HepG2 (cell line): ENCODE measurements around the gene ACACB. TPM values are rescaled to one million over a fixed set of nuclear protein-coding genes. Genes with fewer than 3 reads are reported as not detected.

Experiments used
- FOXA1 ChIP-seq, 2 experiments: fragments of 450-650 bp in 1 of 2; sonication (generic) in 1 of 2; formaldehyde crosslinking in 1 of 2; IDR thresholded peaks; 2 replicates each; pipeline versions ENCODE4 v1.4.0 to v1.6.1; 2016 to 2020; ENCODE audit warnings: missing genetic modification reagents in 1 of 2
- HHEX ChIP-seq: IDR thresholded peaks from 2 replicates; pipeline ENCODE4 v1.6.1; 2016; ENCODE audit warnings: control low read depth
- NFYC ChIP-seq: IDR thresholded peaks from 2 replicates; pipeline ENCODE4 v1.6.1; 2016; ENCODE audit warnings: missing genetic modification reagents, missing compliant biosample characterization
- SOX6 ChIP-seq, 2 experiments: fragments of 450-650 bp in 1 of 2; sonication (generic) in 1 of 2; formaldehyde crosslinking in 1 of 2; IDR thresholded peaks; 2 replicates each; pipeline versions ENCODE4 v1.4.0 to v1.6.1; 2017 to 2020; ENCODE audit warnings: antibody characterized with exemption in 1 of 2, mild to moderate bottlenecking in 1 of 2, missing genetic modification reagents in 1 of 2
- STAT5B ChIP-seq: sonication (generic); formaldehyde crosslinking; IDR thresholded peaks from 2 replicates; pipeline ENCODE4 v1.4.0; 2020; ENCODE audit warnings: missing genetic modification reagents
- TEAD3 ChIP-seq: optimal IDR thresholded peaks from 2 replicates; pipeline ENCODE3; 2016; ENCODE audit warnings: borderline replicate concordance
- TP53 ChIP-seq: sonication (generic); formaldehyde crosslinking; conservative IDR thresholded peaks from 2 replicates; pipeline ENCODE4 v1.4.0; 2020; ENCODE audit warnings: missing genetic modification reagents
- ZFP36L1 ChIP-seq: sonication (generic); formaldehyde crosslinking; IDR thresholded peaks from 2 replicates; pipeline ENCODE4 v1.8.0; 2022; ENCODE audit warnings: mild to moderate bottlenecking, missing genetic modification reagents, moderate library complexity
- ZNF12 ChIP-seq: sonication (generic); formaldehyde crosslinking; IDR thresholded peaks from 2 replicates; pipeline ENCODE4 v1.5.0; 2020; ENCODE audit warnings: missing genetic modification reagents
- ZNF619 ChIP-seq: sonication (generic); formaldehyde crosslinking; IDR thresholded peaks from 2 replicates; pipeline ENCODE4 v1.4.0; 2020; ENCODE audit warnings: mild to moderate bottlenecking, missing genetic modification reagents
- ZNF644 ChIP-seq: IDR thresholded peaks from 2 replicates; pipeline ENCODE4 v1.6.1; 2016; ENCODE audit warnings: low read depth
- ZNF83 ChIP-seq: sonication (generic); formaldehyde crosslinking; IDR thresholded peaks from 2 replicates; pipeline ENCODE4 v1.4.0; 2020; ENCODE audit warnings: missing genetic modification reagents, mild to moderate bottlenecking, borderline replicate concordance
- ZNF839 ChIP-seq: sonication (generic); formaldehyde crosslinking; IDR thresholded peaks from 2 replicates; pipeline ENCODE4 v1.4.0; 2020; ENCODE audit warnings: missing genetic modification reagents, mild to moderate bottlenecking, borderline replicate concordance
- polyA plus RNA-seq, 8 experiments: library from polyadenylated mRNA; depleted of rRNA in 3 of 8; stranded (reverse) in 7 of 8; unstranded in 1 of 8; fragments of >200 nt; fragmentation: Illumina TruSeq in 4 of 8; extraction: Trizol in 4 of 8; gene quantifications; 2 replicates each; pipeline versions ENCODE4 v1.2.1 to v1.2.3, GENCODE V29; 2011 to 2016; ENCODE audit warnings: low read depth in 4 of 8, missing spikeins in 1 of 8, mixed read lengths in 1 of 8; ENCODE audit not compliant: insufficient read depth in 1 of 8
- total RNA-seq, 5 experiments: library from RNA; depleted of rRNA; stranded (reverse); fragments of >200 nt; fragmentation: Illumina TruSeq; extraction: Trizol; gene quantifications; 2 replicates each; pipeline ENCODE4 v1.2.3, GENCODE V29; 2016; ENCODE audit warnings: low read depth in 1 of 5
- TF ChIP-seq, protein P1 (sequence below): sonication (generic); formaldehyde crosslinking; IDR thresholded peaks from 2 replicates; pipeline ENCODE4 v1.8.1; 2023; ENCODE audit warnings: mild to moderate bottlenecking, inconsistent platforms, moderate library complexity, missing genetic modification reagents, borderline replicate concordance
- TF ChIP-seq, protein P2 (sequence below): sonication (generic); formaldehyde crosslinking; IDR thresholded peaks from 2 replicates; pipeline ENCODE4 v1.8.0; 2022; ENCODE audit warnings: mild to moderate bottlenecking, missing genetic modification reagents
- TF ChIP-seq, protein P3 (sequence below): sonication (generic); IDR thresholded peaks from 2 replicates; pipeline ENCODE4 v1.6.1; 2016; ENCODE audit warnings: low read depth, borderline replicate concordance
- TF ChIP-seq, protein P4 (sequence below): sonication (generic); formaldehyde crosslinking; IDR thresholded peaks from 2 replicates; pipeline ENCODE4 v1.4.0; 2020; ENCODE audit warnings: mild to moderate bottlenecking, missing genetic modification reagents
- TF ChIP-seq, protein P5 (sequence below): sonication (generic); formaldehyde crosslinking; IDR thresholded peaks from 2 replicates; pipeline ENCODE4 v1.4.0; 2020; ENCODE audit warnings: missing genetic modification reagents, borderline replicate concordance
- TF ChIP-seq, protein P6 (sequence below): sonication (generic); formaldehyde crosslinking; IDR thresholded peaks from 2 replicates; pipeline ENCODE4 v1.4.0; 2020; ENCODE audit warnings: missing genetic modification reagents

ACACB gene
- total and polyA plus RNA-seq, 2 of the 13 experiments (the other 11 are each of a cell fraction or from before 2014, with no cell fraction given): 6.2 to 8.6 TPM

DNA sequence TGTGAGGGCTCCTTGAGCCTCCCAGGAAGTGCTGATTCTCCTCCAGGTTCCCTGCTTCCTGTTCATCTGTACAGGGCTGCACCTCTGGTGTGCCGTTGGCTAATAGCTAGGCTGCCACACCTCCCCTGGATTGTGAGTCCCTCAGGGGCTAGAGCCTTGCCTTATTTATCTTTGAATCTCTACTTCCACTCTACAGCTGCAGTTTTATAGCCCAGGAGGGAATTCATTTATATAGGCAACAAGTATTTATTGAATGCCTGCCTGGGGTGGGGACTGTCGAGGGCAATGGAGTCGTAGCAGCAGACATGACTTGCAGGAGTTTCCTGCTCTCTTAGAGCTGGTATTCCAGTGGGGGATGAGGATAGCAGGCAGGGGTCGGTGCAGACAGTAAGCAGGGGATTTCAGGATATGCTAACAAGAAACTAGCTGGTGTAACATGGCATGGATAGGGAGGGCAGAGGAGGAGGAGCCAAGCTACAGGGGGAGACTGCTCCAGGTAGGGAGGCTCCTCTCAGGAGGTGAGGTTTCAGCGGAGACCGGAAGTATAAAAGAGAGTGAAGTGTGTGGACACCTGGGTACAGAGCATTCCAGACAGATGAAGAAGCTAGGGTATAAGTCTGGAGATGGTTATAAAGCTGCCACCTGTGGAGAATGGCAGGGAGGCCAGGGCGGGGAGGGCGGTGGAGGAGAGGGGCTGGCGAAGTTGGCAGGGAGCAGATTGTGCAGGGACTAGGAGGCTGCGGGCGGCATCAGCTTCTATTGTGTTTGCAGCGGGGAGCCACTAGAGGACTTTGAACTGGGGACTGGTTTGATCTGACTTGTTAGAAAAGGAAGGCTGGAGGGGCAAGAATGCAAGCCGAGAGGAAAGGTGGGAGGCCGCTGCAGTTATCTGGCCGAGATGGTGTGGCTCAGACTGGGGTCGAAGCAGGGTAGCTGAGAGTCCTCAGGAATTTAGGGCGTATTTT lies 46.8 kb upstream of the ACACB start (continued):
- no peak for TF ChIP-seq TEAD3
- TF ChIP-seq SOX6 (IDR thresholded peaks at IDR 0.05): no peak
- TF ChIP-seq SOX6 (CRISPR knock-in tag; IDR thresholded peaks at IDR 0.05): 0 out of 2 replicates have a peak, but pooled peaks have one; percentile 13
- TF ChIP-seq FOXA1 (IDR thresholded peaks at IDR 0.05): no peak
- TF ChIP-seq FOXA1 (CRISPR knock-in tag; IDR thresholded peaks at IDR 0.05): no peak
- TF ChIP-seq, protein P1, sequence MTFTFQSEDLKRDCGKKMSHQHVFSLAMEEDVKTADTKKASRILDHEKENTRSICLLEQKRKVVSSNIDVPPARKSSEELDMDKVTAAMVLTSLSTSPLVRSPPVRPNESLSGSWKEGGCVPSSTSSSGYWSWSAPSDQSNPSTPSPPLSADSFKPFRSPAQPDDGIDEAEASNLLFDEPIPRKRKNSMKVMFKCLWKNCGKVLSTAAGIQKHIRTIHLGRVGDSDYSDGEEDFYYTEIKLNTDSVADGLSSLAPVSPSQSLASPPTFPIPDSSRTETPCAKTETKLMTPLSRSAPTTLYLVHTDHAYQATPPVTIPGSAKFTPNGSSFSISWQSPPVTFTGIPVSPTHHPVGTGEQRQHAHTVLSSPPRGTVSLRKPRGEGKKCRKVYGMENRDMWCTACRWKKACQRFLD (CRISPR knock-in tag): no peak
- no peak for TF ChIP-seq ZNF644
- TF ChIP-seq ZNF619 (CRISPR knock-in tag): no peak
- TF ChIP-seq HHEX (CRISPR knock-in tag): no peak
- TF ChIP-seq, protein P2, sequence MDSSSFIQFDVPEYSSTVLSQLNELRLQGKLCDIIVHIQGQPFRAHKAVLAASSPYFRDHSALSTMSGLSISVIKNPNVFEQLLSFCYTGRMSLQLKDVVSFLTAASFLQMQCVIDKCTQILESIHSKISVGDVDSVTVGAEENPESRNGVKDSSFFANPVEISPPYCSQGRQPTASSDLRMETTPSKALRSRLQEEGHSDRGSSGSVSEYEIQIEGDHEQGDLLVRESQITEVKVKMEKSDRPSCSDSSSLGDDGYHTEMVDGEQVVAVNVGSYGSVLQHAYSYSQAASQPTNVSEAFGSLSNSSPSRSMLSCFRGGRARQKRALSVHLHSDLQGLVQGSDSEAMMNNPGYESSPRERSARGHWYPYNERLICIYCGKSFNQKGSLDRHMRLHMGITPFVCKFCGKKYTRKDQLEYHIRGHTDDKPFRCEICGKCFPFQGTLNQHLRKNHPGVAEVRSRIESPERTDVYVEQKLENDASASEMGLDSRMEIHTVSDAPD (CRISPR knock-in tag): no peak
- no peak for TF ChIP-seq ZFP36L1 (CRISPR knock-in tag)
- no peak for TF ChIP-seq ZNF83 (CRISPR knock-in tag)
- TF ChIP-seq NFYC: no peak
- TF ChIP-seq, protein P3, sequence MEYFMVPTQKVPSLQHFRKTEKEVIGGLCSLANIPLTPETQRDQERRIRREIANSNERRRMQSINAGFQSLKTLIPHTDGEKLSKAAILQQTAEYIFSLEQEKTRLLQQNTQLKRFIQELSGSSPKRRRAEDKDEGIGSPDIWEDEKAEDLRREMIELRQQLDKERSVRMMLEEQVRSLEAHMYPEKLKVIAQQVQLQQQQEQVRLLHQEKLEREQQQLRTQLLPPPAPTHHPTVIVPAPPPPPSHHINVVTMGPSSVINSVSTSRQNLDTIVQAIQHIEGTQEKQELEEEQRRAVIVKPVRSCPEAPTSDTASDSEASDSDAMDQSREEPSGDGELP: no peak
- TF ChIP-seq, protein P4, sequence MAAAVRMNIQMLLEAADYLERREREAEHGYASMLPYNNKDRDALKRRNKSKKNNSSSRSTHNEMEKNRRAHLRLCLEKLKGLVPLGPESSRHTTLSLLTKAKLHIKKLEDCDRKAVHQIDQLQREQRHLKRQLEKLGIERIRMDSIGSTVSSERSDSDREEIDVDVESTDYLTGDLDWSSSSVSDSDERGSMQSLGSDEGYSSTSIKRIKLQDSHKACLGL (CRISPR knock-in tag): no peak
- TF ChIP-seq TP53 (CRISPR knock-in tag): no peak
- TF ChIP-seq ZNF12 (CRISPR knock-in tag): 0 out of 2 replicates have a peak, but pooled peaks have one; percentile 14
- TF ChIP-seq ZNF839 (CRISPR knock-in tag): no peak
- TF ChIP-seq, protein P5, sequence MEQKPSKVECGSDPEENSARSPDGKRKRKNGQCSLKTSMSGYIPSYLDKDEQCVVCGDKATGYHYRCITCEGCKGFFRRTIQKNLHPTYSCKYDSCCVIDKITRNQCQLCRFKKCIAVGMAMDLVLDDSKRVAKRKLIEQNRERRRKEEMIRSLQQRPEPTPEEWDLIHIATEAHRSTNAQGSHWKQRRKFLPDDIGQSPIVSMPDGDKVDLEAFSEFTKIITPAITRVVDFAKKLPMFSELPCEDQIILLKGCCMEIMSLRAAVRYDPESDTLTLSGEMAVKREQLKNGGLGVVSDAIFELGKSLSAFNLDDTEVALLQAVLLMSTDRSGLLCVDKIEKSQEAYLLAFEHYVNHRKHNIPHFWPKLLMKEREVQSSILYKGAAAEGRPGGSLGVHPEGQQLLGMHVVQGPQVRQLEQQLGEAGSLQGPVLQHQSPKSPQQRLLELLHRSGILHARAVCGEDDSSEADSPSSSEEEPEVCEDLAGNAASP (CRISPR knock-in tag): no peak
- TF ChIP-seq STAT5B (CRISPR knock-in tag): no peak
- TF ChIP-seq, protein P6, sequence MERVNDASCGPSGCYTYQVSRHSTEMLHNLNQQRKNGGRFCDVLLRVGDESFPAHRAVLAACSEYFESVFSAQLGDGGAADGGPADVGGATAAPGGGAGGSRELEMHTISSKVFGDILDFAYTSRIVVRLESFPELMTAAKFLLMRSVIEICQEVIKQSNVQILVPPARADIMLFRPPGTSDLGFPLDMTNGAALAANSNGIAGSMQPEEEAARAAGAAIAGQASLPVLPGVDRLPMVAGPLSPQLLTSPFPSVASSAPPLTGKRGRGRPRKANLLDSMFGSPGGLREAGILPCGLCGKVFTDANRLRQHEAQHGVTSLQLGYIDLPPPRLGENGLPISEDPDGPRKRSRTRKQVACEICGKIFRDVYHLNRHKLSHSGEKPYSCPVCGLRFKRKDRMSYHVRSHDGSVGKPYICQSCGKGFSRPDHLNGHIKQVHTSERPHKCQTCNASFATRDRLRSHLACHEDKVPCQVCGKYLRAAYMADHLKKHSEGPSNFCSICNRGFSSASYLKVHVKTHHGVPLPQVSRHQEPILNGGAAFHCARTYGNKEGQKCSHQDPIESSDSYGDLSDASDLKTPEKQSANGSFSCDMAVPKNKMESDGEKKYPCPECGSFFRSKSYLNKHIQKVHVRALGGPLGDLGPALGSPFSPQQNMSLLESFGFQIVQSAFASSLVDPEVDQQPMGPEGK (CRISPR knock-in tag): 0 out of 2 replicates have a peak, but pooled peaks have one; percentile 8
